ENCODE data around the gene STK32B.

The STK32B gene

GRCh38 chr4:5152521-5152920 is 101.2 kb downstream of the STK32B start:
- H3K4me2 ChIP-seq (ENCODE audit: low read length) = no peak overlapping the region
- no peak overlapping the region for H2AK5ac ChIP-seq (ENCODE audit: low read length)
- no peaks in the 10 kb centered on the region for H3K79me1 ChIP-seq (ENCODE audit: low read length)
- H3K9ac ChIP-seq (ENCODE audit: low read length) = peak overlapping the region; percentile 54
- no peak overlapping the region for H2BK5ac ChIP-seq (ENCODE audit: low read depth, low read length, poor library complexity)
- no peaks in the 10 kb centered on the region for H3K4me1 ChIP-seq (ENCODE audit: control insufficient read depth in 1 of 2, insufficient read depth in 2 of 2, low read length in 2 of 2)
- H3K36me3 ChIP-seq (ENCODE audit: control insufficient read depth in 1 of 2, insufficient read depth in 2 of 2, low read length in 2 of 2) = no peaks in the 10 kb centered on the region
- no peaks in the 10 kb centered on the region for H3K79me2 ChIP-seq (ENCODE audit: control insufficient read depth, insufficient read depth, low read length, poor library complexity)
- no peak overlapping the region for H3K14ac ChIP-seq (ENCODE audit: low read length)
- H2BK120ac ChIP-seq (ENCODE audit: insufficient read depth, low read length, poor library complexity) = no peak overlapping the region
- no CpG with 5 or more reads among the region's 6 CpGs for WGBS (ENCODE audit: extremely low coverage, insufficient coverage, insufficient read length)
- DNase-seq = no peak
- H4K12ac ChIP-seq (ENCODE audit: low read depth, low read length) = no peak overlapping the region
- no peak overlapping the region for H3K4ac ChIP-seq (ENCODE audit: low read depth, low read length)
- no peak overlapping the region for H4K91ac ChIP-seq (ENCODE audit: low read depth, low read length)
- no peak overlapping the region for H4K8ac ChIP-seq (ENCODE audit: low read depth, low read length)
- no peak overlapping the region for H2BK12ac ChIP-seq (ENCODE audit: low read length)
- H3K18ac ChIP-seq (ENCODE audit: low read length) = no peak overlapping the region
- peak overlapping the region; percentile 77 for H3K23ac ChIP-seq (ENCODE audit: low read length)
- H3K27ac ChIP-seq (ENCODE audit: low read depth, low read length) = no peak overlapping the region
- no peak overlapping the region for H2AFZ ChIP-seq (ENCODE audit: insufficient read depth, low read length, poor library complexity)
- H3K9me3 ChIP-seq (ENCODE audit: insufficient read depth, low read depth, low read length) = peaks cover 2% of the 10 kb centered on the region
- H3K27me3 ChIP-seq (ENCODE audit: insufficient read depth, low read length) = no peaks in the 10 kb centered on the region
- H3K4me3 ChIP-seq (ENCODE audit: low read depth, low read length) = peak overlapping the region; percentile 46

- Histone ChIP-seq H3K18ac (ENCODE audit: low read length) (no peak overlapping the region), H3K23ac (ENCODE audit: low read length) (no peak overlapping the region), H3K14ac (ENCODE audit: low read length) (no peak overlapping the region), H4K8ac (ENCODE audit: low read depth, low read length) (no peak overlapping the region), H3K79me2 (ENCODE audit: control insufficient read depth, insufficient read depth, low read length, poor library complexity) (no peaks in the 10 kb centered on the region), H4K91ac (ENCODE audit: low read depth, low read length) (no peak overlapping the region), H3K9ac (ENCODE audit: low read length) (no peak overlapping the region), H3K36me3 (ENCODE audit: control insufficient read depth in 1 of 2, insufficient read depth in 2 of 2, low read length in 2 of 2) (no peaks in the 10 kb centered on the region), H3K27me3 (ENCODE audit: insufficient read depth, low read length) (no peaks in the 10 kb centered on the region), H2AK5ac (ENCODE audit: low read length) (no peak overlapping the region), H3K27ac (ENCODE audit: low read depth, low read length) (no peak overlapping the region), H3K79me1 (ENCODE audit: low read length) (no peaks in the 10 kb centered on the region), H3K9me3 (ENCODE audit: insufficient read depth, low read depth, low read length) (peaks cover 2% of the 10 kb centered on the region), H3K4ac (ENCODE audit: low read depth, low read length) (no peak overlapping the region), H4K12ac (ENCODE audit: low read depth, low read length) (no peak overlapping the region), H3K4me3 (ENCODE audit: low read depth, low read length) (no peak overlapping the region), H3K4me2 (ENCODE audit: low read length) (no peak overlapping the region), H3K4me1 (ENCODE audit: control insufficient read depth in 1 of 2, insufficient read depth in 2 of 2, low read length in 2 of 2) (no peaks in the 10 kb centered on the region), H2BK5ac (ENCODE audit: low read depth, low read length, poor library complexity) (no peak overlapping the region), H2BK120ac (ENCODE audit: insufficient read depth, low read length, poor library complexity) (no peak overlapping the region), H2BK12ac (ENCODE audit: low read length) (no peak overlapping the region), H2AFZ (ENCODE audit: insufficient read depth, low read length, poor library complexity) (no peak overlapping the region)
- no CpG with 5 or more reads among the region's 3 CpGs for WGBS (ENCODE audit: extremely low coverage, insufficient coverage, insufficient read length)
- no peak for DNase-seq
Observed at GRCh38 chr4:5156682-5157081, 105.4 kb downstream of the STK32B start.

GRCh38 chr4:5157791-5158770 is 106.8 kb downstream of the STK32B start:
- no peaks in the 10 kb centered on the region for H3K27me3 ChIP-seq (ENCODE audit: insufficient read depth, low read length)
- no CpG with 5 or more reads among the region's 17 CpGs for WGBS (ENCODE audit: extremely low coverage, insufficient coverage, insufficient read length)

GRCh38 chr4:5158825-5159224 is 107.5 kb downstream of the STK32B start:
- H2AK5ac ChIP-seq (ENCODE audit: low read length) = no peak overlapping the region
- H4K91ac ChIP-seq (ENCODE audit: low read depth, low read length) = no peak overlapping the region
- no peak overlapping the region for H3K4ac ChIP-seq (ENCODE audit: low read depth, low read length)
- H3K14ac ChIP-seq (ENCODE audit: low read length) = no peak overlapping the region
- H3K27me3 ChIP-seq (ENCODE audit: insufficient read depth, low read length) = no peaks in the 10 kb centered on the region
- H3K9ac ChIP-seq (ENCODE audit: low read length) = no peak overlapping the region
- H4K12ac ChIP-seq (ENCODE audit: low read depth, low read length) = no peak overlapping the region
- no peak overlapping the region for H3K4me2 ChIP-seq (ENCODE audit: low read length)
- no peak overlapping the region for H3K18ac ChIP-seq (ENCODE audit: low read length)
- DNase-seq = no peak
- no peak overlapping the region for H3K4me3 ChIP-seq (ENCODE audit: low read depth, low read length)
- H2AFZ ChIP-seq (ENCODE audit: insufficient read depth, low read length, poor library complexity) = no peak overlapping the region
- H2BK5ac ChIP-seq (ENCODE audit: low read depth, low read length, poor library complexity) = no peak overlapping the region
- H3K4me1 ChIP-seq (ENCODE audit: control insufficient read depth in 1 of 2, insufficient read depth in 2 of 2, low read length in 2 of 2) = no peaks in the 10 kb centered on the region
- H3K9me3 ChIP-seq (ENCODE audit: insufficient read depth, low read depth, low read length) = no peaks in the 10 kb centered on the region
- no peak overlapping the region for H4K8ac ChIP-seq (ENCODE audit: low read depth, low read length)
- H3K79me1 ChIP-seq (ENCODE audit: low read length) = no peaks in the 10 kb centered on the region
- no peaks in the 10 kb centered on the region for H3K36me3 ChIP-seq (ENCODE audit: control insufficient read depth in 1 of 2, insufficient read depth in 2 of 2, low read length in 2 of 2)
- no peaks in the 10 kb centered on the region for H3K79me2 ChIP-seq (ENCODE audit: control insufficient read depth, insufficient read depth, low read length, poor library complexity)
- WGBS (ENCODE audit: extremely low coverage, insufficient coverage, insufficient read length) = no CpG with 5 or more reads among the region's 6 CpGs
- H3K23ac ChIP-seq (ENCODE audit: low read length) = no peak overlapping the region
- no peak overlapping the region for H3K27ac ChIP-seq (ENCODE audit: low read depth, low read length)
- H2BK120ac ChIP-seq (ENCODE audit: insufficient read depth, low read length, poor library complexity) = no peak overlapping the region
- no peak overlapping the region for H2BK12ac ChIP-seq (ENCODE audit: low read length)

More at GRCh38 chr4:5157791-5158770, 106.8 kb downstream of the STK32B start:
- Histone ChIP-seq H3K23ac (ENCODE audit: low read length) (no peak overlapping the region), H3K4ac (ENCODE audit: low read depth, low read length) (no peak overlapping the region), H3K9ac (ENCODE audit: low read length) (no peak overlapping the region), H3K79me2 (ENCODE audit: control insufficient read depth, insufficient read depth, low read length, poor library complexity) (no peaks in the 10 kb centered on the region), H3K4me3 (ENCODE audit: low read depth, low read length) (no peak overlapping the region), H4K8ac (ENCODE audit: low read depth, low read length) (no peak overlapping the region), H2BK5ac (ENCODE audit: low read depth, low read length, poor library complexity) (no peak overlapping the region), H3K4me1 (ENCODE audit: control insufficient read depth in 1 of 2, insufficient read depth in 2 of 2, low read length in 2 of 2) (no peaks in the 10 kb centered on the region), H3K14ac (ENCODE audit: low read length) (no peak overlapping the region), H3K18ac (ENCODE audit: low read length) (no peak overlapping the region), H4K12ac (ENCODE audit: low read depth, low read length) (no peak overlapping the region), H3K4me2 (ENCODE audit: low read length) (no peak overlapping the region), H3K36me3 (ENCODE audit: control insufficient read depth in 1 of 2, insufficient read depth in 2 of 2, low read length in 2 of 2) (no peaks in the 10 kb centered on the region), H2BK12ac (ENCODE audit: low read length) (no peak overlapping the region), H3K79me1 (ENCODE audit: low read length) (no peaks in the 10 kb centered on the region), H2AFZ (ENCODE audit: insufficient read depth, low read length, poor library complexity) (no peak overlapping the region), H4K91ac (ENCODE audit: low read depth, low read length) (no peak overlapping the region), H3K27ac (ENCODE audit: low read depth, low read length) (no peak overlapping the region), H2BK120ac (ENCODE audit: insufficient read depth, low read length, poor library complexity) (no peak overlapping the region), H3K9me3 (ENCODE audit: insufficient read depth, low read depth, low read length) (no peaks in the 10 kb centered on the region), H2AK5ac (ENCODE audit: low read length) (no peak overlapping the region)
- peak in 1 of 2 donors; percentile 5 for DNase-seq
